GM23248 (cell line): ENCODE measurements around the gene FGF22.

Experiments used
- EZH2 ChIP-seq: fragments of 200-600 bp; sonication (generic); IDR thresholded peaks from 2 replicates; pipeline ENCODE4 v1.6.1; 2018; ENCODE audit warnings: antibody characterized with exemption, mild to moderate bottlenecking; ENCODE audit not compliant: insufficient read depth, poor library complexity, severe bottlenecking
- EZH2phosphoT487 ChIP-seq: fragments of 200-600 bp; sonication (generic); IDR thresholded peaks from 2 replicates; pipeline ENCODE4 v1.6.1; 2018; ENCODE audit warnings: antibody characterized with exemption, moderate library complexity, mild to moderate bottlenecking, low read depth; ENCODE audit not compliant: insufficient read depth

DNA sequence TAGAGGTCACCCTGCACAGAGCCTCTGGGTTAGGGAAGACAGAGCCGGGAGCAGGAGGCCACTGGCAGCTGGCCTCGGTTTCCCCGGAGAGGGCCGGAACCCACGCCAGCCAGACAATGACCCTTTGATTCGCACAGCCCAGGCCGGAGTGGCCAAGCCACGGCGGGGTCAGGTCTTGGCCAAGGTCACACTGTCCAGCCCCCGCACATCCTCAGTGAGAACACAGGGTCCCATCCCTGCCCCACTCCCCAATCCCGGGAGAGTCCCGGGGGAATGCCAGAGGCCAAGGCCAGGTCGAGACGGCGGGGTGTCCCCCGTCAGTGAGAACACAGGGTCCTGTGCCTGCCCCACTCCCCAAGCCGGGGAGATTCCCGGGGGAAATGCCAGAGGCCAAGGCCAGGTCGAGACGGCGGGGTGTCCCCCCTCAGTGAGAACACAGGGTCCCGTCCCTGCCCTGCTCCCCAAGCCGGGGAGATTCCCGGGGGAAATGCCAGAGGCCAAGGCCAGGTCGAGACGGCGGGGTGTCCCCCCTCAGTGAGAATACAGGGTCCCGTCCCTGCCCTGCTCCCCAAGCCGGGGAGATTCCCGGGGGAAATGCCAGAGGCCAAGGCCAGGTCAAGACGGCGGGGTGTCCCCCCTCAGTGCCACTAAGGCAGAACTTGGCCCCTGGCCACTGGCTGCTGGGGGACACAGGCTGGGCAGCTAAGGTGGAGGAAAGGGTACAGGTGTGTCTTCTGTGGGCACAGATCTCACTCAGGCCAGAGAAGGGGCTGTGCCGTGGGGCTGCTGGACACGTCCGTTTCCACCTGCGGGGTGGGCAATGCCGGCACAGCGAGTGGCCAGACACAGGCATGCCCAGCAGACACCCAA is 34.8 kb downstream of the FGF22 start:
- TF ChIP-seq EZH2 (no peak), EZH2phosphoT487 (no peak)
